ENCODE results near the gene SKP1.

DNA sequence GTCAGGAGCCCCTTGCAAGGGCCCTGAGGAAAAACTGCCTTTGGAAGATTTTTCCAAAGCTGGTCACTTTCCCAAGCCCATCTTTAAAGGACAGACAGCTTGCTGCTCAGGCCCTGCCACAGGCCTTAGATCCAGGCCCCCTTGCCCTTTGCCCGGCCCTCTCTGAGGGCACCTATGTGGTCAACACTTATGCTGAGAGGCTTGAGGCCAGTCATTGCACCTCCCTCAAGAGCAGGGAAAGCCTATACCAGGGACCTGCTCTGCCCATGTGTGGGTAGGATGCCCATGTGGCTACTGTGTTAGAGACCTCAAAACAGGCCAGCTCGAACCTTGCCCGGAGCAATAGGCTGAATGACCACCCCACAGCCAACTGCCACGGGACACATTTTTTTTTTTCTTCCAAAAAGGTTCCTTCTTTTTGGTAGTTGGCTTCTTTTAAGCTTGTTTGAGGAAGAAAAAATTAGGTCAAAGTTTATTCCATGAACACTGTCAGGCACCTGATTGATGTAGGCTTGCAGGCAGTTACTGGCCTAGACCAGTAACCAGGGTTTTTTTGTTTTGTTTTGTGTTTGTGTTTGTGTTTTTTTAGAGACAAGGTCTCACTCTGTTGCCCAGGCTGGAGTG is 58.4 kb downstream of the SKP1 start:
- TF ChIP-seq, protein P1, sequence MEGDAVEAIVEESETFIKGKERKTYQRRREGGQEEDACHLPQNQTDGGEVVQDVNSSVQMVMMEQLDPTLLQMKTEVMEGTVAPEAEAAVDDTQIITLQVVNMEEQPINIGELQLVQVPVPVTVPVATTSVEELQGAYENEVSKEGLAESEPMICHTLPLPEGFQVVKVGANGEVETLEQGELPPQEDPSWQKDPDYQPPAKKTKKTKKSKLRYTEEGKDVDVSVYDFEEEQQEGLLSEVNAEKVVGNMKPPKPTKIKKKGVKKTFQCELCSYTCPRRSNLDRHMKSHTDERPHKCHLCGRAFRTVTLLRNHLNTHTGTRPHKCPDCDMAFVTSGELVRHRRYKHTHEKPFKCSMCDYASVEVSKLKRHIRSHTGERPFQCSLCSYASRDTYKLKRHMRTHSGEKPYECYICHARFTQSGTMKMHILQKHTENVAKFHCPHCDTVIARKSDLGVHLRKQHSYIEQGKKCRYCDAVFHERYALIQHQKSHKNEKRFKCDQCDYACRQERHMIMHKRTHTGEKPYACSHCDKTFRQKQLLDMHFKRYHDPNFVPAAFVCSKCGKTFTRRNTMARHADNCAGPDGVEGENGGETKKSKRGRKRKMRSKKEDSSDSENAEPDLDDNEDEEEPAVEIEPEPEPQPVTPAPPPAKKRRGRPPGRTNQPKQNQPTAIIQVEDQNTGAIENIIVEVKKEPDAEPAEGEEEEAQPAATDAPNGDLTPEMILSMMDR (IDR thresholded peaks at IDR 0.05) = no peak
- no peak for TF ChIP-seq POLR2AphosphoS5 (IDR thresholded peaks at IDR 0.05; ENCODE audit: insufficient read depth in 1 of 2, low read depth in 1 of 2)
